ENCODE data around the gene SSNA1.

The SSNA1 gene

GRCh38 chr9:137227054-137227852, 38.8 kb downstream of the SSNA1 start, which contains the start of gene RNF224:
TSS of gene RNF224 (plus strand) at chr9:137227502. CDS start at chr9:137228336, 834 bp downstream.
- 60% methylated on average over 25 of the region's 25 CpGs for WGBS
- Histone ChIP-seq H3K27me3 (ENCODE audit: insufficient read depth, low read length) (peaks cover 9% of the 10 kb centered on the region), H3K9me3 (ENCODE audit: insufficient read depth, low read depth, low read length) (no peaks in the 10 kb centered on the region), H3K27ac (ENCODE audit: low read depth, low read length) (no peak within 1 kb of the TSS), H3K4me3 (ENCODE audit: low read length) (no peak within 1 kb of the TSS), H3K4me1 (ENCODE audit: insufficient read depth, low read length) (no peaks in the 10 kb centered on the region; the same call in 1 of the 2 replicates), H3K36me3 (ENCODE audit: insufficient read depth, low read length) (no peaks in the 10 kb centered on the region), H3K9ac (ENCODE audit: low read depth, low read length) (no peak within 1 kb of the TSS)

- Histone ChIP-seq H3K4me1 (ENCODE audit: insufficient read depth, low read length) (no peaks in the 10 kb centered on the region; the same call in 1 of the 2 replicates), H3K9ac (ENCODE audit: low read depth, low read length) (no peak overlapping the region), H3K4me3 (ENCODE audit: low read length) (no peak overlapping the region), H3K9me3 (ENCODE audit: insufficient read depth, low read depth, low read length) (no peaks in the 10 kb centered on the region), H3K27ac (ENCODE audit: low read depth, low read length) (no peak overlapping the region), H3K36me3 (ENCODE audit: insufficient read depth, low read length) (no peaks in the 10 kb centered on the region), H3K27me3 (ENCODE audit: insufficient read depth, low read length) (peaks cover 2% of the 10 kb centered on the region)
- 71% methylated on average over 17 of the region's 18 CpGs for WGBS
These were observed 39.5 kb downstream of the SSNA1 start for GRCh38 chr9:137227853-137228505.

DNA sequence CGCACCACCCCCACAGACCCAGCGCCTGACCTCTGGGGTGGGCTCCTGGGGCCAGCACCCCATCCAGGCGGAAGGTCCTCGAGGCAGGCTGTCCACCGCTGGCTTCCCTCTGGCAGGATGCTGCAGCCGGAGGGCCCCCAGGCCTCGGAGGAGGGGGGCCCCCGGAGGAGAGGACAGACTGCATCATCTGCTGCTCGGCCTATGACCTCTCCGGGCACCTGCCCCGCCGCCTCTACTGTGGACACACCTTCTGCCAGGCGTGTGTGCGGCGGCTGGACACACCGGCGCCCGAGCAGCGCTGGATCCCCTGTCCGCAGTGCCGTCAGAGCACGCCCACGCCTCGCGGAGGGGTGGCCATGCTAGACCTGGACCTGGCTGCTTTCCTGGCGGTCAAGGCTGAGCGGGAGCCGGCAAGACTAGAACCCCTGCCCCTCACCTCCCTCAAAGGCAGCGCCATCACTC, 40.1 kb downstream of the SSNA1 start:
- Histone ChIP-seq H3K4me3 (ENCODE audit: low read length) (no peak overlapping the region), H3K9ac (ENCODE audit: low read depth, low read length) (no peak overlapping the region), H3K27ac (ENCODE audit: low read depth, low read length) (no peak overlapping the region), H3K36me3 (ENCODE audit: insufficient read depth, low read length) (no peaks in the 10 kb centered on the region), H3K27me3 (ENCODE audit: insufficient read depth, low read length) (no peaks in the 10 kb centered on the region), H3K4me1 (ENCODE audit: insufficient read depth, low read length) (no peaks in the 10 kb centered on the region; the same call in 1 of the 2 replicates), H3K9me3 (ENCODE audit: insufficient read depth, low read depth, low read length) (no peaks in the 10 kb centered on the region)
- WGBS = 93% methylated on average over 29 of the region's 29 CpGs

- Histone ChIP-seq H3K27ac (ENCODE audit: low read depth, low read length) (no peak overlapping the region), H3K4me1 (ENCODE audit: insufficient read depth, low read length) (no peaks in the 10 kb centered on the region), H3K4me3 (ENCODE audit: low read length) (no peak overlapping the region), H3K9me3 (ENCODE audit: insufficient read depth, low read depth, low read length) (no peaks in the 10 kb centered on the region), H3K9ac (ENCODE audit: low read depth, low read length) (no peak overlapping the region), H3K36me3 (ENCODE audit: insufficient read depth, low read length) (no peaks in the 10 kb centered on the region), H3K27me3 (ENCODE audit: insufficient read depth, low read length) (no peaks in the 10 kb centered on the region)
- 91% methylated on average over 27 of the region's 27 CpGs for WGBS
These were observed 40.8 kb downstream of the SSNA1 start for GRCh38 chr9:137228968-137229896.

GRCh38 chr9:137229903-137230704, 41.6 kb downstream of the SSNA1 start:
- Histone ChIP-seq H3K27me3 (ENCODE audit: insufficient read depth, low read length) (no peaks in the 10 kb centered on the region), H3K9ac (ENCODE audit: low read depth, low read length) (no peak overlapping the region), H3K9me3 (ENCODE audit: insufficient read depth, low read depth, low read length) (no peaks in the 10 kb centered on the region)

GRCh38 chr9:137230705-137231371, 42.4 kb downstream of the SSNA1 start, which contains the start of gene SLC34A3:
TSS of gene SLC34A3 (plus strand) at chr9:137230901. CDS start at chr9:137231703, 802 bp downstream.
- no peak within 1 kb of the TSS for H3K9ac ChIP-seq (ENCODE audit: low read depth, low read length)
- no peaks in the 10 kb centered on the region for H3K4me1 ChIP-seq (ENCODE audit: insufficient read depth, low read length)
- no peaks in the 10 kb centered on the region for H3K36me3 ChIP-seq (ENCODE audit: insufficient read depth, low read length)
- H3K9me3 ChIP-seq (ENCODE audit: insufficient read depth, low read depth, low read length) = no peaks in the 10 kb centered on the region
- H3K27ac ChIP-seq (ENCODE audit: low read depth, low read length) = no peak within 1 kb of the TSS
- WGBS = 89% methylated on average over 14 of the region's 14 CpGs
- no peak within 1 kb of the TSS for H3K4me3 ChIP-seq (ENCODE audit: low read length)
- H3K27me3 ChIP-seq (ENCODE audit: insufficient read depth, low read length) = no peaks in the 10 kb centered on the region

More at GRCh38 chr9:137229903-137230704, 41.6 kb downstream of the SSNA1 start:
- H3K4me3 ChIP-seq (ENCODE audit: low read length) = no peak overlapping the region
- WGBS = 85% methylated on average over 31 of the region's 31 CpGs
- H3K27ac ChIP-seq (ENCODE audit: low read depth, low read length) = no peak overlapping the region
- H3K36me3 ChIP-seq (ENCODE audit: insufficient read depth, low read length) = no peaks in the 10 kb centered on the region
- no peaks in the 10 kb centered on the region for H3K4me1 ChIP-seq (ENCODE audit: insufficient read depth, low read length)

- Histone ChIP-seq H3K27me3 (ENCODE audit: insufficient read depth, low read length) (no peaks in the 10 kb centered on the region), H3K4me3 (ENCODE audit: low read length) (no peak overlapping the region), H3K36me3 (ENCODE audit: insufficient read depth, low read length) (no peaks in the 10 kb centered on the region), H3K4me1 (ENCODE audit: insufficient read depth, low read length) (no peaks in the 10 kb centered on the region), H3K27ac (ENCODE audit: low read depth, low read length) (no peak overlapping the region), H3K9ac (ENCODE audit: low read depth, low read length) (no peak overlapping the region), H3K9me3 (ENCODE audit: insufficient read depth, low read depth, low read length) (no peaks in the 10 kb centered on the region)
- 93% methylated on average over 23 of the region's 23 CpGs for WGBS
These were observed 43.0 kb downstream of the SSNA1 start for GRCh38 chr9:137231372-137232039.

DNA sequence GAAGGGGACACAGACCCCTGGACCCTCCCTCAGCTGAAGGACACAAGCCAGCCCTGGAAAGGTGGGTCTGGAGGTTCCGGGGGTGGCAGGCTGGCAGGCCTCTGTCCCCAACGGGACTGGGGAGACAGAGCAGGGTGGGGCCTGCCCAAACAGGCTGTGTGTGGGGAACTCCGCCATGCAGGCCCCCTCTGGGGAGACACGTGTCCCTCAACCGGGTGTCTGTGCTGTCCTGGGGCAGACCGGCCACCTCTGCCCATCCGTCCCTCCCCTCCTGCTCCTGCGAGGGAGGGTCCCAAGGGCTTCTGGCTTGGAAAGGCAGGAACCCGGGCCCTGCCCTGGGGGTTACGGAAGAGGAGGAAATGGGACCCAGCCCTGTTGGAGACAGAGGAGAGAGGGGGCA, 43.6 kb downstream of the SSNA1 start:
- WGBS = 91% methylated on average over 10 of the region's 10 CpGs
- Histone ChIP-seq H3K4me1 (ENCODE audit: insufficient read depth, low read length) (peaks cover 5% of the 10 kb centered on the region), H3K27me3 (ENCODE audit: insufficient read depth, low read length) (no peaks in the 10 kb centered on the region), H3K9ac (ENCODE audit: low read depth, low read length) (no peak overlapping the region), H3K4me3 (ENCODE audit: low read length) (no peak overlapping the region), H3K27ac (ENCODE audit: low read depth, low read length) (no peak overlapping the region), H3K9me3 (ENCODE audit: insufficient read depth, low read depth, low read length) (no peaks in the 10 kb centered on the region), H3K36me3 (ENCODE audit: insufficient read depth, low read length) (no peaks in the 10 kb centered on the region)

- Histone ChIP-seq H3K4me1 (ENCODE audit: insufficient read depth, low read length) (peaks cover 6% of the 10 kb centered on the region), H3K27me3 (ENCODE audit: insufficient read depth, low read length) (no peaks in the 10 kb centered on the region), H3K27ac (ENCODE audit: low read depth, low read length) (no peak overlapping the region), H3K9me3 (ENCODE audit: insufficient read depth, low read depth, low read length) (no peaks in the 10 kb centered on the region), H3K4me3 (ENCODE audit: low read length) (no peak overlapping the region), H3K9ac (ENCODE audit: low read depth, low read length) (no peak overlapping the region), H3K36me3 (ENCODE audit: insufficient read depth, low read length) (no peaks in the 10 kb centered on the region)
- WGBS = 92% methylated on average over 24 of the region's 24 CpGs
These were observed 44.0 kb downstream of the SSNA1 start for GRCh38 chr9:137232510-137232909.

All from HUES64 (cell line).